GM13976 (cell line): Measurements from ENCODE around the gene STOX2.
"Not testable (repeated sequence)": the region's sequence is repeated elsewhere in the genome, so short reads cannot be mapped to it uniquely, and the experiment has no call there.

ENCODE experiments used
- DNase-seq: peaks from one replicate; pipeline ENCODE4 v3.0.0; 2012; ENCODE audit warnings: low spot score
- CTCF ChIP-seq: IDR thresholded peaks from 2 replicates; pipeline ENCODE4 v1.5.1; 2012; ENCODE audit warnings: borderline replicate concordance, mild to moderate bottlenecking; ENCODE audit not compliant: insufficient read depth; ENCODE audit errors: extremely low read depth, missing control alignments, control extremely low read depth
- in situ Hi-C: fragments of 300-500 bp; cut with MboI; formaldehyde crosslinking; loops from one replicate; pipeline ENCODE4 v1.12.0; 2022; ENCODE audit warnings: low sequenced_read_pairs, mixed read lengths, inconsistent platforms; ENCODE audit not compliant: unreplicated experiment

Gene STOX2

GRCh38 chr4:183936574-183937345 lies 31.7 kb downstream of the STOX2 start:
- in situ Hi-C loops: no loop called here
- TF ChIP-seq CTCF: no peak
- no peak for DNase-seq

GRCh38 chr4:183940864-183941263 lies 35.8 kb downstream of the STOX2 start:
- DNase-seq: no peak
- no peak for TF ChIP-seq CTCF
- in situ Hi-C loops: no loop called here

GRCh38 chr4:183941964-183942363 lies 36.9 kb downstream of the STOX2 start:
- in situ Hi-C loops: no loop called here
- DNase-seq: no peak
- no peak for TF ChIP-seq CTCF

- in situ Hi-C loops: no loop called here
- no peak for DNase-seq
- TF ChIP-seq CTCF: no peak
These were observed 40.6 kb downstream of the STOX2 start for GRCh38 chr4:183945741-183946140.

- DNase-seq: no peak
- in situ Hi-C loops: no loop called here
- no peak for TF ChIP-seq CTCF
These were observed 45.4 kb downstream of the STOX2 start for GRCh38 chr4:183950536-183950935.

GRCh38 chr4:183952652-183953051 lies 47.5 kb downstream of the STOX2 start:
- DNase-seq, in situ Hi-C loops: not testable (repeated sequence)

- in situ Hi-C loops: no loop called here
- DNase-seq: no peak
- no peak for TF ChIP-seq CTCF
These were observed 54.4 kb downstream of the STOX2 start for GRCh38 chr4:183959319-183960045.
